LNCAP (cell line): ENCODE results near the gene ASF1A.

Experiments
- CTCF ChIP-seq: fragments of 450-650 bp; IDR thresholded peaks from 2 replicates; pipeline ENCODE4 v1.5.1; 2017; ENCODE audit warnings: mild to moderate bottlenecking

Gene ASF1A

DNA sequence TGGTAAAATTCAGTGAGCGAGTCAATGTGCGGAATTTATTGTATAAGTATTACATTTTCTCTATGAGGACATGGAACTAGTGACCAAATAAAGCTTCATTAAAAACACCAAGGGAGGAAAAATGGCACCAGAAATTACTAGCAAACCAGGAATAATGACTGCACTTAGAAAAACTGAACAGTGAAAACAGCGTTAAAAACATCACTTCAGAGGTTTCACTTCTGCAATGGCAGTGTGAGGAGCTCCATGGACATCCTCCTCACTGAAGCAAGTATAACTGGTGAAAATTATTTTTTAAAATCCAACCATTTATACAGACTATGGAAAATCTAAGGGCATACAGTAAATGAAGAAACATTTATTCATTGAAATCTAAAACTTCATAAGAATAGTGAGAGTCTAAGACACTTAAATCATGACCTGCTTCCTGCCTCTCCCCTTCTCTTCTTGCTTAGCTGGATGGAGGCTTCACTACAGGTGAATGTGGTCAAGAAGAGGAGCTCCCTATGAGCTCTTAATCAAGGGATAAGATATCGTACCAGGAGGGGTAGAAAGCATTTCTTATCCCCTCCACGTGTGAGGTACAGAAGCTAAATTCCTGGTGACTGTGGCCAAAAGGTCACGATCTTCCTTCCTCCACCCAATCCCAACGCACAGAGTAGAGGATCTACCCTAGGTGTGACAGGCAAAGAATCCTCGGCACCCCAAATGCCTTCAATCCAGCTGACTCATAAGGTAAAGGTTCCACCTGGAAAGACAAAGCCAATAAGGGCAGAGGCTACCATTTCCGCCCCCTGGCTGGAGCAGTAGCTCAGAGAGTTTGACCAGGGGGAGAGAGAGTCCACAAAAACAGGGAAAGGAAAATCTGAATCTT is 12.3 kb upstream of the ASF1A start:
- TF ChIP-seq CTCF = no peak

- no peak for TF ChIP-seq CTCF
Measured at GRCh38 chr6:118882314-118882905, 11.5 kb upstream of the ASF1A start.

GRCh38 chr6:118886641-118887040 is 7.3 kb upstream of the ASF1A start:
- TF ChIP-seq CTCF = no peak

GRCh38 chr6:118889163-118889562 is 4.8 kb upstream of the ASF1A start:
- no peak for TF ChIP-seq CTCF

DNA sequence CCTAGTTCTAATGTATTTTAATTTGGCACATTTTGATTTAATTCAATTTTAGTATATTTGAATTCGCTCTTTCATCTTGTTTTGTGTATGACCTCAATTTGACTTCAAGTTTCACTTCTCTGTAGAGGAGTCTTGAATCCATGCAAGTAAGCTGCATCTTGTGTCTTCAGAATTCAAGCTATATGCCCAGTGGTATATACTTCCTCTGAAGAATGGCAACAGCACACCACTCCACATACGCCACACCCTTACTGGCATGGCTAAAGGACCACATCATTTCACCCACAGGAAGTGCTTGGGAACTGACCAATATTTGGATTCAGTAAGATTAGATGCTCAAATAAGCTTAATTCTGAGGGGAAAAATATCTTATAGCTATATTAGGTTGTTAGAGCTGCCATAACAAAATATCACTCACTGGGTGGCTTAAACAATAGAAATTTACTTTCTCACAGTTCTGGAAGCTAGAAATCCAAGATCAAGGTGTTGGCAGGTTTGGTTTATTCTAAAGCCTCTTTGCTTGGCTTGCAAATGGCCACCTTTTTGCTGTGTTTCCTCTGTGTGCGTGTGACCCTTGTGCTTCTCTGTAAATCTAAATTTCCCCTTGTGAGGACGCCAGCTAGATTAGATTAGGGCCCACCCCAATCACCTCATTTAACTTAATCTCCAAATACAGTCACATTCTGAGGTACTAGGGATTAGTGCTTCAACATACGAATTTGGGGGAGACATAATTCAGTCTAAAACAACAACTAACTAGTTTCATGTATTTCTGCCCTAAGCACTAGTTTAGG is 2.8 kb upstream of the ASF1A start:
- TF ChIP-seq CTCF = no peak

DNA sequence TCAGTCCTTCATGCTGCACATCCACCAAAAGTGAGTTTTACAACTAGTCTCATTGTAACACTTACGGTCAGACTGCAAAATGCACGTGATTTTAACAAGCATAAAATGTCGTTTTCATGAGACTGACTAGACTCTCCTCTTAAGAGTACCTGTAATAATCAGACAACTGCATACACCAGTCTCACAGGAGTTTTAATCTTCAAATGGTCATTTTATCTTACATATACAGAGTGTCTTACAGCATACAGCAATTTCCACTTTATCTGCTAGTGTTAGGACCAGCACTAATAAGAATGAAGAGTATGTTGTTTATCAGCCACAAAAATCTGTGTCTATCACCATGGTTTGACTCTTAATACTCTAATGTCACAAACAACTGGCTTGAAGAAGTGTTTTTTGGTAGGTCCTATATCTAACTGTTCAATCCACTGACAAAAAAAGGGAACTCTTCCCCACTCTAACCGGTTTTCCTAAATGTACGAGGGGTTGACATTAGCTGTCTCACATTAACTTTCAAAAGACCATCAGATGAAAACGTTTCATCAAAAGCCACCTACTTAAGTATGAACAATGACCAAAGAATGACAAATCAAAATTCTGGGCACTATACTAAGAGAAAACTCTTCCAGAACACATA is 1.5 kb upstream of the ASF1A start:
- no peak for TF ChIP-seq CTCF
